ENCODE data around the gene STRADA.

STRADA gene

GRCh38 chr17:63700528-63701455 is 40.8 kb downstream of the STRADA start:
- DNase-seq (ENCODE audit: low spot score), result peak; percentile 85
- peak; percentile 28 for TF ChIP-seq CTCF (IDR thresholded peaks at IDR 0.05; ENCODE audit: extremely low read depth, missing control alignments)

DNA sequence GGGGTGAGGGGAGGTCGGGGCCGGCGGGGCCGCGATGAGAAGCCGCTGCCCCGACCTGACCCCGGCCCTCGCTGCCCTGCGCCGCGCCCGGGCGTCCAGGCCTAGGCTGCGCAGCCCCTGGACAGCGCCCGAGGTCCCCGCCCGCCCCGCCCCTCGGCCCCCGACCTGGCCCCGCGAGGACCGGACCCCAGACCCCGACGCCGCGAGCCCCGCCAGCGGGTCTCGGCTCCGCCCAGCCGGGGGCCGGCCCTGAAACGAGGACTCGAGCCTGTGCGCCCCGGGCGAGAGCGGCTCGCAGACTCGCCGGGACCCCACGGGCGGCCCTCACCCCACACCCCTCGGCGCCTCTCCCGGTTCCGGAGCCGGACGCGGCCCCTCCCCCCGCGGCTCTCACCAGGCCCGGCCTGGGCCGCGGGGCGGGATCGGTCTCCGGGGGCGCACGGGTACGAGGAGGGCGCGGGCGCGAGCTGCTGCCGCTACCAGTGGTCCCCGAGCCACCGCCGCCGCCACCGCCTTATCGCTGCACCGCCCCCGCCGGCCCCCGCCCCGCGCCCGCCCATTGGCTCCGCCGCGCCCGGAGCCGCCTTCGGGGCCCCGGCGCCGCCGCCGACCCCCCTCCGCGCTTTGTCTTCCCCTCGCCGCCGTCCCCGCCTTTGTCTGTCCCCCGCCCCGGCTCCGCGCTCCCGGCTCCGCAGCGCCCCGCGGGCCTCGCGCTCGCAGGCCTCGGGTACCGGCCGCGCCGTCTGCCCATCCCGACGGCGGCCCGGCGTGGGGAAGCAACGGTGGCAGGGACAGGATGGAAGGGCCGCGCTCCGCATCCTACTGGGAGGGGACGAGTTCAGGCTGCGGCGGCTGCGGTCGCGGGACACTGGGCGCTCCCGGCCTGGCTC is 41.7 kb downstream of the STRADA start, which contains the start of gene LIMD2:
LIMD2 (minus strand) TSS at position 488 of the 890 bp plus-strand sequence. CDS start 827 bp downstream, outside the sequence.
- DNase-seq (ENCODE audit: low spot score), result peak; percentile 93
- no peak for TF ChIP-seq CTCF (IDR thresholded peaks at IDR 0.05; ENCODE audit: extremely low read depth, missing control alignments)

GRCh38 chr17:63698886-63699637 is 42.5 kb downstream of the STRADA start:
- DNase-seq (ENCODE audit: low spot score), result peak; percentile 89
- TF ChIP-seq CTCF (IDR thresholded peaks at IDR 0.05; ENCODE audit: extremely low read depth, missing control alignments), result no peak

DNA sequence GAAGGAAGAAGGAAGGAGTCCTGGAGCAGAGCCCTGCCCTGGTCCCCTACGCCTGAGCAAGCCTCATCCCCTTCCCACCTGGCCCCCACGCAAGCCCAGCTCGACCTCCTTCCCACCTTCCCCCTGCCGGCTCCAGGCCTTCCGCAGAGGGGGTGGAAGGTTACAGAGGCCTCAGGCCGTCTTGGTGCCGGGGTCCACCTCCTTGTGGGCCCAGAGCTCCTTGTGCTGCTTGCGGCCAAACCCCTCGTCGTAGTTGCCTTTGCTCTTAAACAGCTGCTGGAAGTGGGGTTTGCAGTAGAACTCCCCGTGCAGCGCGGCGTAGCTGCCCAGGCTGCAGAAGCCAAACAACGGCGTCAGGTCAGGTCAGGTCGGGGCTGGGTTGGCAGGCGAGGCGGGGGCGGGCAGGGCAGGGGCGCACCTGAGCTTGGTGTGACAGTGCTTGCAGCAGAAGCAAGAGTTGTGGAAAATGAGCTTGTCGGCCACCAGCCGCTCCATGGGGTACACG is 43.2 kb downstream of the STRADA start:
- no peak for DNase-seq (ENCODE audit: low spot score)
- no peak for TF ChIP-seq CTCF (IDR thresholded peaks at IDR 0.05; ENCODE audit: extremely low read depth, missing control alignments)

GRCh38 chr17:63697341-63698286 is 44.0 kb downstream of the STRADA start:
- TF ChIP-seq CTCF (IDR thresholded peaks at IDR 0.05; ENCODE audit: extremely low read depth, missing control alignments), result peak; percentile 67
- DNase-seq (ENCODE audit: low spot score), result peak; percentile 78

DNA sequence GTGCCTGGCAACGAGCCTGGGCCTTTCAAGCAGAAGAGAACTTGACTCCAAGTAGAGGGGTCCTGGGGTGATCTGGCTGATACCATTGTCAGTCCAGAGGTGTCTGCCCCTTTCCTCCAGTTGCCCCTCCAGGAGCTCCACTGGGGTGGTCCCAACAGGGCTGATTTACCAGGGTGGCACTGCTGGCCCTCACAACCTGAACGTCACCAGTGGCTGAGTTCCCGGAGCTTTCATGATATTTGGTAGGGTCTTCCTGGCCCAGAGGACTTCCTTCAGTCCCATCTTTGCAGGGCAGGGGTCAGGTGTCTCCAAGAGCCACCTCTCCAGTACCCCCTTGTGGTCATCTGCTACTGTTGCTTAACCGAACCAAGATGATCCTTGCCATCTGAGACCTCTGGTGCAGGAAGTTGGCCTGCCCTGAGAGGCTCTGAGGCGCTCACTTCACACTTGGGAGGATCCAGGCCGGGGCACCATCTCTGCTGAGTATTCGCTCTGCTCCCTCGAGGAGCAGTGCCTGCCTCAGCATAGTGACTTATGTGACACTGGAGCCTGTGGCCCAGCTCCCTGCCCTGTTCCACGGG is 45.1 kb downstream of the STRADA start:
- peak; percentile 70 for DNase-seq (ENCODE audit: low spot score)
- TF ChIP-seq CTCF (IDR thresholded peaks at IDR 0.05; ENCODE audit: extremely low read depth, missing control alignments), result no peak
